AG04449 (cell line): Measurements from ENCODE around the gene TEX26.

ENCODE experiments used
- CTCF ChIA-PET: fragments of 350-600 bp; formaldehyde crosslinking; extraction: SDS; loops from one replicate; lab custom pipeline; 2021; ENCODE audit warnings: antibody characterized with exemption; lab: Yijun Ruan, JAX
- POLR2A ChIA-PET: fragments of 400-600, 350-600 bp; formaldehyde crosslinking; extraction: SDS; loops from one replicate; lab custom pipeline; 2020; ENCODE audit warnings: antibody characterized with exemption, inconsistent platforms; lab: Yijun Ruan, JAX
- DNase-seq: peaks from one replicate; pipeline ENCODE4 v3.0.0-alpha.2; 2010; ENCODE audit warnings: low read depth, low spot score
- H3K4me3 ChIP-seq: 2 replicates; pipeline ENCODE4 v1.5.1; 2011; ENCODE audit warnings: low read depth, mild to moderate bottlenecking, control low read depth, low read length
- TF ChIP-seq, protein P1 (sequence below): IDR thresholded peaks from one replicate; pipeline ENCODE4 v1.5.1; 2011; ENCODE audit warnings: mild to moderate bottlenecking, moderate library complexity, low read length, control low read depth, inconsistent platforms; ENCODE audit not compliant: insufficient read depth; ENCODE audit errors: missing control alignments

The TEX26 gene

DNA sequence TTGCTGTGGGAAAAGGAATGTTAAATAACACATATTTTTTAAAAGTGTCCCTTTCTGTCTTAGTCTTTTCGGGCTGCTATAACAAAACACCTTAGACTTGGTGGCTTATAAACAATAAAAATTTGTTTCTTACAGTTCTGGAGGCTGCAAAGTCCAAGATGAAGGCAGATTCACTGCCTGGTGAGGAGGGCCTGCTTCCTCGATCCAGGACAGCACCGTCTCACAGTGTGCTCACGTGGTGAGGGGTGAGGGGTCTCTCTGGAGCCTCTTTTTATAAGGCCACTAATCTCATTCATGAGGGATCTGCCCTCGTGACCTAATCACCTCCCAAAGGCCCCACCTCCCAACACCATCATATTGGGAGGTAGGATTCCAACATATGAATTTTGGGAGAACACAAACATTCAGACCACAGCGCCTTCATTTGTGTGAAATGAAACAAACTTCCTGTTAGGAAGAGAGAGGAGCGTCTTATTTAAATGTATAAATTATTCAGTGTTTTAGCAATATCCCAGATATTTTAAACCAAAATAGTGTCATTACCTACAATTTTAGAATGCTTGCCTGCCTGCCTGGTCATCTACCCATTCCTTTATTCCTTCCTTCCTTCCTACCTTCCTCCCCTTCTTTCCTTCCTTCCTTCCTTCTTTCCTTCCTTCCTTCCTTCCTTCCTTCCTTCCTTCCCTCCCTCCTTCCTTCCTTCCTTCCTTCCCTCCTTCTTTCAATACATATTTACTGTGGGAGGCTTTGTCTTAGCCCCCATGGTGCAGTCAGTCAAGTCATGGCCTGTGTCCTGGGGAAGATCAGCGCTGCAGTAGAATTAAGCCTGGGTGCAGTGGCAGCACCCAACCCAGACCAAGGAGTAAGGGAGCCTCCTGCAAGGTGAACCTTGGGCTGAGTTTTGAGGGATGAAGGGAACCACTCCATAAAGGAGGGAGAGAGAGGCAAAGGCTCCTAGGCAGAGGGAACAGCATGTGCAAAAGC is 84.2 kb downstream of the TEX26 start:
- DNase-seq: no peak
- TF ChIP-seq, protein P1, sequence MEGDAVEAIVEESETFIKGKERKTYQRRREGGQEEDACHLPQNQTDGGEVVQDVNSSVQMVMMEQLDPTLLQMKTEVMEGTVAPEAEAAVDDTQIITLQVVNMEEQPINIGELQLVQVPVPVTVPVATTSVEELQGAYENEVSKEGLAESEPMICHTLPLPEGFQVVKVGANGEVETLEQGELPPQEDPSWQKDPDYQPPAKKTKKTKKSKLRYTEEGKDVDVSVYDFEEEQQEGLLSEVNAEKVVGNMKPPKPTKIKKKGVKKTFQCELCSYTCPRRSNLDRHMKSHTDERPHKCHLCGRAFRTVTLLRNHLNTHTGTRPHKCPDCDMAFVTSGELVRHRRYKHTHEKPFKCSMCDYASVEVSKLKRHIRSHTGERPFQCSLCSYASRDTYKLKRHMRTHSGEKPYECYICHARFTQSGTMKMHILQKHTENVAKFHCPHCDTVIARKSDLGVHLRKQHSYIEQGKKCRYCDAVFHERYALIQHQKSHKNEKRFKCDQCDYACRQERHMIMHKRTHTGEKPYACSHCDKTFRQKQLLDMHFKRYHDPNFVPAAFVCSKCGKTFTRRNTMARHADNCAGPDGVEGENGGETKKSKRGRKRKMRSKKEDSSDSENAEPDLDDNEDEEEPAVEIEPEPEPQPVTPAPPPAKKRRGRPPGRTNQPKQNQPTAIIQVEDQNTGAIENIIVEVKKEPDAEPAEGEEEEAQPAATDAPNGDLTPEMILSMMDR: no peak
- ChIA-PET CTCF (interaction anchor here (4.0 kb wide), 1 partner anchor 27 kb away, joined by 25 read pairs; no protein-coding TSS in a partner anchor), POLR2A (no interaction called here)
- no peak overlapping the region for H3K4me3 ChIP-seq

DNA sequence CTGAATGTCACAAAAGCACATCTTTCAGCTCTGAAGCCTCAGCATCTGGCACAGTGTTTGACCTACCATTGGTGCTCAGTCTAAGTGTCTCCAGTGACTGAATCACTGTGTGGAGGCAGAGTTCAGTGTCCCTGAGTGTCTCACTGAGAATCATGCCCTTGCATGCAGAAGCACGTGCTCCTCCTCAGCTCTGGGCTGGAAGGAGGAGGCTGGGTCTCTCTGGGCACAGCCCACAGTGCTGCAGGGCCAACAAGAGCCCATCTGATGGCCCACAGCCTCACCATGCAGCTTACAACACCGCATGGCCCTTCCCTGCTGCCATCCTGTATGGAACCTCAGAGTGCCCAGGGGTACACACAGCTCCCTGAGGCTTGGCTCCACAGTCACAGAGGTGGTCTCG is 86.1 kb downstream of the TEX26 start:
- ChIA-PET POLR2A (no interaction called here), CTCF (interaction anchor here (0.7 to 1.8 kb wide), 2 partner anchors 8 to 26 kb away, joined by 3 to 4 read pairs; no protein-coding TSS in a partner anchor)
- no peak for DNase-seq
- no peak overlapping the region for H3K4me3 ChIP-seq
- TF ChIP-seq, protein P1: no peak

DNA sequence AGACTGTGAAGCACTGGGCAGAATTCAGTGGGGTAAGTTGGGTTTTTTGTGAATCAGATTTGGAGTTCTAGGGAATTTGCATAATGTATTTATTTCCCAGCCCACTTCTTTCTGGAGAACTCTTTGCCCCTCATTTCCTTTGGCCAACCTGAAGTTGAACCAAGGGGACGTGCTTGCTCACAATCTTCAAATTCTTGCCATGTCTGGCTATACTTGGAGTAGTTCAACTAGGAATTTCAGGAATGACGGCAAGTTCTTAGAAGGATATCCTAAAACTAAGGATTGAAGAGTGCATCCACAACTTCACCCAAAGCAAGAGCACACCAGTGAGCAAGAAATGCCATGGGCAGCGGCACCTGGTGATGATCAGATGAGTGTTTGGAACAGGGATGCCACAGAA is 88.5 kb downstream of the TEX26 start:
- ChIA-PET POLR2A (no interaction called here), CTCF (interaction anchor here (1.0 kb wide), 1 partner anchor 24 kb away, joined by 3 read pairs; no protein-coding TSS in a partner anchor)
- TF ChIP-seq, protein P1: no peak
- no peak overlapping the region for H3K4me3 ChIP-seq
- DNase-seq: no peak

DNA sequence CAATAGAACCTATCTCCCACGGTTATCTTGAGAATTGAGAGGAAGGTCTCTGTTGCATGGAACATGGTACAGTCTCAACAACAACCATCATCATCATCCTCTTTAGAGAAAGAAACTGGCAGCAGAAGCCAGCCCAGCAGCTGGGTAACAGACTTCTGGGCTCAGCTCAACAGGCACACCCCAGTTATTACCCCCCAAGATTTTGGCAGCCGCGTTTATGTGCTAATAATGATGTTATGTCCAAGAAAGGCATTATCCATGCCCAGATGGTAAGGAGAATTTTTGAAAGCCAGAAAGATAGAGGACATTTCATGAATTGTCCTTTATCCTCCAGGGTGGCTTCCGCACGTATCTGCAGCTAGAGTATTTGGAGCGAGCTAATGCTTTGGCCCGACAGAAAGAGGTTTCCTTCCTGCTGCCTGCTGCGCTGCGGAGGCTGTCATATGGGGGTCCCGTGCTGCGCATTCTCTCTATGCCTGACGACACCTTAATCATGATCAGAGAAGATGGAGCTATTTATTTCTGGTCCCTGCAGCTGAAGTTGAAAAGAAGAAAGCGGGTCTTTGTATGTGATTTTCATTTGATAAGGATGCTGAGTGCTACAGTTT is 89.9 kb downstream of the TEX26 start:
- POLR2A ChIA-PET: no interaction called here
- DNase-seq: no peak
- CTCF ChIA-PET: interaction anchor here (0.9 to 2.5 kb wide), 8 partner anchors 9 to 231 kb away, joined by 3 to 21 read pairs (median 4); no protein-coding TSS in a partner anchor
- TF ChIP-seq, protein P1: no peak
- no peak overlapping the region for H3K4me3 ChIP-seq

DNA sequence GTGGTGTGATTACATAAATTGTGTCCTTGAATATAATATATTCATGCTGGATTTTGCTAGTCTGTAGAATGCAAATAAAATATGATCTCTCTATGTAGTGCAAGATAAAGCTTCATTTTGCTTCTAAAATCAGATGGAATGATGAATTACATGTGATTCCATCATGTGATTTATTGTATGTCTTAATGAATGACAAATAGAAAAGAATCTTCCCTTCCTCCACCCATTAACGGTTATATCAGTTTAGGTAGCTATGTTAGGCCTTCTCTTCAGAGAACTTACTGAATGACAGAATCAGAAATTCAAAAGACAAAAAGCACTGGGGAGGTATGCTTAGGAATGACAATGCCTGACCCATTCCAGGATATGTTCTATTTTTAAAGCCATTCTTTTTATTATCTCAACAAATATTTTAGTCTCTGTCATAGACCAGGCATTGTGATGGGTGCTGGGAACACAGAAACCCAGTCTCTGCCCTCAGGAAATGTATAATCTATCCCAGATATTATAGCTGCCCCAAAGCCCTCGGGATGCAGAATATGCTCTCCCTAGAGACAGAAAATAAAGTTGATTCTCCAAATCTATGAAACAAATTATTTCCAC is 90.6 kb downstream of the TEX26 start:
- no peak overlapping the region for H3K4me3 ChIP-seq
- POLR2A ChIA-PET: no interaction called here
- no peak for DNase-seq
- CTCF ChIA-PET: interaction anchor here (0.9 to 2.5 kb wide), 5 partner anchors 9 to 130 kb away, joined by 3 to 21 read pairs (median 4); no protein-coding TSS in a partner anchor
- TF ChIP-seq, protein P1: no peak
